HepG2 (cell line): ENCODE measurements around the gene NRL. TPM values are rescaled to one million over a fixed set of nuclear protein-coding genes. Genes with fewer than 3 reads are reported as not detected.

ENCODE experiments used
- EHMT2 ChIP-seq: fragments of 200-600 bp; sonication (generic); IDR thresholded peaks from 2 replicates; pipeline ENCODE4 v1.7.0; 2017; ENCODE audit warnings: antibody characterized with exemption, low read depth, low read length, borderline replicate concordance
- EP300 ChIP-seq, 3 experiments: sonication (generic) in 1 of 3; formaldehyde crosslinking in 1 of 3; IDR thresholded peaks; 2 replicates each; pipeline versions ENCODE4 v1.5.1 to v1.6.1; 2011 to 2020; ENCODE audit warnings: low read depth in 2 of 3, low read length in 2 of 3, borderline replicate concordance in 1 of 3, improper control_type of control experiment in 1 of 3, mild to moderate bottlenecking in 1 of 3, missing genetic modification reagents in 1 of 3, moderate library complexity in 1 of 3
- MBNL3 ChIP-seq: fragments of 250-450 bp; sonication (Bioruptor Pico); conservative IDR thresholded peaks from 2 replicates; pipeline ENCODE4 v1.8.0; 2022; ENCODE audit warnings: mild to moderate bottlenecking, inconsistent platforms
- NR2C2 ChIP-seq: sonication (generic); formaldehyde crosslinking; IDR thresholded peaks from 2 replicates; pipeline ENCODE4 v1.4.0; 2020; ENCODE audit warnings: missing genetic modification reagents, mild to moderate bottlenecking, moderate library complexity, borderline replicate concordance
- NR2F6 ChIP-seq, 2 experiments: IDR thresholded peaks; 2 replicates each; pipeline ENCODE4 v1.6.1; 2016; ENCODE audit warnings: antibody characterized with exemption in 1 of 2, mild to moderate bottlenecking in 1 of 2
- POLR2AphosphoS2 ChIP-seq: IDR thresholded peaks from 2 replicates; pipeline ENCODE4 v1.6.1; 2011; ENCODE audit warnings: low read depth, low read length, improper control_type of control experiment
- ZBTB20 ChIP-seq: sonication (generic); formaldehyde crosslinking; IDR thresholded peaks from 2 replicates; pipeline ENCODE4 v1.8.1; 2023; ENCODE audit warnings: missing genetic modification reagents, low read depth, mild to moderate bottlenecking, borderline replicate concordance
- ZBTB46 ChIP-seq: sonication (generic); formaldehyde crosslinking; IDR thresholded peaks from 2 replicates; pipeline ENCODE4 v1.4.0; 2020; ENCODE audit warnings: mild to moderate bottlenecking, missing genetic modification reagents, borderline replicate concordance
- ZNF510 ChIP-seq: sonication (generic); formaldehyde crosslinking; IDR thresholded peaks from 2 replicates; pipeline ENCODE4 v1.4.0; 2020; ENCODE audit warnings: low read depth, mild to moderate bottlenecking, missing genetic modification reagents
- ZNF557 ChIP-seq: sonication (generic); formaldehyde crosslinking; IDR thresholded peaks from 2 replicates; pipeline ENCODE4 v1.4.0; 2020; ENCODE audit warnings: missing genetic modification reagents
- ZNF768 ChIP-seq: sonication (generic); formaldehyde crosslinking; IDR thresholded peaks from 2 replicates; pipeline ENCODE4 v1.4.0; 2020; ENCODE audit warnings: missing genetic modification reagents
- ZSCAN29 ChIP-seq: sonication (generic); formaldehyde crosslinking; conservative IDR thresholded peaks from 2 replicates; pipeline ENCODE4 v1.4.0; 2020; ENCODE audit warnings: mild to moderate bottlenecking, missing genetic modification reagents
- polyA plus RNA-seq, 8 experiments: library from polyadenylated mRNA; depleted of rRNA in 3 of 8; stranded (reverse) in 7 of 8; unstranded in 1 of 8; fragments of >200 nt; fragmentation: Illumina TruSeq in 4 of 8; extraction: Trizol in 4 of 8; gene quantifications; 2 replicates each; pipeline versions ENCODE4 v1.2.1 to v1.2.3, GENCODE V29; 2011 to 2016; ENCODE audit warnings: low read depth in 4 of 8, missing spikeins in 1 of 8, mixed read lengths in 1 of 8; ENCODE audit not compliant: insufficient read depth in 1 of 8
- total RNA-seq, 5 experiments: library from RNA; depleted of rRNA; stranded (reverse); fragments of >200 nt; fragmentation: Illumina TruSeq; extraction: Trizol; gene quantifications; 2 replicates each; pipeline ENCODE4 v1.2.3, GENCODE V29; 2016; ENCODE audit warnings: low read depth in 1 of 5
- TF ChIP-seq, protein P1 (sequence below): sonication (generic); formaldehyde crosslinking; IDR thresholded peaks from 2 replicates; pipeline ENCODE4 v1.5.0; 2020; ENCODE audit warnings: mild to moderate bottlenecking, missing genetic modification reagents, moderate library complexity
- TF ChIP-seq, protein P2 (sequence below): sonication (generic); formaldehyde crosslinking; conservative IDR thresholded peaks from 2 replicates; pipeline ENCODE4 v1.4.0; 2020; ENCODE audit warnings: mild to moderate bottlenecking, missing genetic modification reagents, moderate library complexity
- TF ChIP-seq, protein P3 (sequence below): sonication (generic); formaldehyde crosslinking; IDR thresholded peaks from 2 replicates; pipeline ENCODE4 v1.4.0; 2020; ENCODE audit warnings: missing genetic modification reagents, mild to moderate bottlenecking, borderline replicate concordance

Gene NRL
- total and polyA plus RNA-seq, 2 of the 13 experiments (the other 11 are each of a cell fraction or from before 2014, with no cell fraction given), result 2.5 to 4.7 TPM

- TF ChIP-seq ZNF510, result no peak
- no peak; the same call in 1 of the 2 replicates for TF ChIP-seq EHMT2
- TF ChIP-seq, protein P1, sequence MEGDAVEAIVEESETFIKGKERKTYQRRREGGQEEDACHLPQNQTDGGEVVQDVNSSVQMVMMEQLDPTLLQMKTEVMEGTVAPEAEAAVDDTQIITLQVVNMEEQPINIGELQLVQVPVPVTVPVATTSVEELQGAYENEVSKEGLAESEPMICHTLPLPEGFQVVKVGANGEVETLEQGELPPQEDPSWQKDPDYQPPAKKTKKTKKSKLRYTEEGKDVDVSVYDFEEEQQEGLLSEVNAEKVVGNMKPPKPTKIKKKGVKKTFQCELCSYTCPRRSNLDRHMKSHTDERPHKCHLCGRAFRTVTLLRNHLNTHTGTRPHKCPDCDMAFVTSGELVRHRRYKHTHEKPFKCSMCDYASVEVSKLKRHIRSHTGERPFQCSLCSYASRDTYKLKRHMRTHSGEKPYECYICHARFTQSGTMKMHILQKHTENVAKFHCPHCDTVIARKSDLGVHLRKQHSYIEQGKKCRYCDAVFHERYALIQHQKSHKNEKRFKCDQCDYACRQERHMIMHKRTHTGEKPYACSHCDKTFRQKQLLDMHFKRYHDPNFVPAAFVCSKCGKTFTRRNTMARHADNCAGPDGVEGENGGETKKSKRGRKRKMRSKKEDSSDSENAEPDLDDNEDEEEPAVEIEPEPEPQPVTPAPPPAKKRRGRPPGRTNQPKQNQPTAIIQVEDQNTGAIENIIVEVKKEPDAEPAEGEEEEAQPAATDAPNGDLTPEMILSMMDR, result no peak
- TF ChIP-seq MBNL3 (CRISPR knock-in tag), result no peak
- peak in 1 of 2 experiments; percentile 20; a peak in 1 of 4 replicates for TF ChIP-seq EP300 (IDR thresholded peaks at IDR 0.05; ENCODE audit: low read depth in 2 of 2, low read length in 2 of 2)
- no peak for TF ChIP-seq EP300 (CRISPR knock-in tag; IDR thresholded peaks at IDR 0.05; ENCODE audit: borderline replicate concordance)
- TF ChIP-seq ZBTB20 (CRISPR knock-in tag), result no peak; the same call in 1 of the 2 replicates
- 0 out of 2 replicates have a peak, but pooled peaks have one; percentile 10 for TF ChIP-seq ZSCAN29
- 0 out of 2 replicates have a peak, but pooled peaks have one; percentile 78 for TF ChIP-seq ZBTB46
- TF ChIP-seq NR2C2 (CRISPR knock-in tag), result peak; percentile 91
- TF ChIP-seq ZNF557 (CRISPR knock-in tag), result no peak
- TF ChIP-seq POLR2AphosphoS2, result no peak
- TF ChIP-seq, protein P2, sequence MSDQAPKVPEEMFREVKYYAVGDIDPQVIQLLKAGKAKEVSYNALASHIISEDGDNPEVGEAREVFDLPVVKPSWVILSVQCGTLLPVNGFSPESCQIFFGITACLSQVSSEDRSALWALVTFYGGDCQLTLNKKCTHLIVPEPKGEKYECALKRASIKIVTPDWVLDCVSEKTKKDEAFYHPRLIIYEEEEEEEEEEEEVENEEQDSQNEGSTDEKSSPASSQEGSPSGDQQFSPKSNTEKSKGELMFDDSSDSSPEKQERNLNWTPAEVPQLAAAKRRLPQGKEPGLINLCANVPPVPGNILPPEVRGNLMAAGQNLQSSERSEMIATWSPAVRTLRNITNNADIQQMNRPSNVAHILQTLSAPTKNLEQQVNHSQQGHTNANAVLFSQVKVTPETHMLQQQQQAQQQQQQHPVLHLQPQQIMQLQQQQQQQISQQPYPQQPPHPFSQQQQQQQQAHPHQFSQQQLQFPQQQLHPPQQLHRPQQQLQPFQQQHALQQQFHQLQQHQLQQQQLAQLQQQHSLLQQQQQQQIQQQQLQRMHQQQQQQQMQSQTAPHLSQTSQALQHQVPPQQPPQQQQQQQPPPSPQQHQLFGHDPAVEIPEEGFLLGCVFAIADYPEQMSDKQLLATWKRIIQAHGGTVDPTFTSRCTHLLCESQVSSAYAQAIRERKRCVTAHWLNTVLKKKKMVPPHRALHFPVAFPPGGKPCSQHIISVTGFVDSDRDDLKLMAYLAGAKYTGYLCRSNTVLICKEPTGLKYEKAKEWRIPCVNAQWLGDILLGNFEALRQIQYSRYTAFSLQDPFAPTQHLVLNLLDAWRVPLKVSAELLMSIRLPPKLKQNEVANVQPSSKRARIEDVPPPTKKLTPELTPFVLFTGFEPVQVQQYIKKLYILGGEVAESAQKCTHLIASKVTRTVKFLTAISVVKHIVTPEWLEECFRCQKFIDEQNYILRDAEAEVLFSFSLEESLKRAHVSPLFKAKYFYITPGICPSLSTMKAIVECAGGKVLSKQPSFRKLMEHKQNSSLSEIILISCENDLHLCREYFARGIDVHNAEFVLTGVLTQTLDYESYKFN (CRISPR knock-in tag), result peak; percentile 35
- TF ChIP-seq, protein P3, sequence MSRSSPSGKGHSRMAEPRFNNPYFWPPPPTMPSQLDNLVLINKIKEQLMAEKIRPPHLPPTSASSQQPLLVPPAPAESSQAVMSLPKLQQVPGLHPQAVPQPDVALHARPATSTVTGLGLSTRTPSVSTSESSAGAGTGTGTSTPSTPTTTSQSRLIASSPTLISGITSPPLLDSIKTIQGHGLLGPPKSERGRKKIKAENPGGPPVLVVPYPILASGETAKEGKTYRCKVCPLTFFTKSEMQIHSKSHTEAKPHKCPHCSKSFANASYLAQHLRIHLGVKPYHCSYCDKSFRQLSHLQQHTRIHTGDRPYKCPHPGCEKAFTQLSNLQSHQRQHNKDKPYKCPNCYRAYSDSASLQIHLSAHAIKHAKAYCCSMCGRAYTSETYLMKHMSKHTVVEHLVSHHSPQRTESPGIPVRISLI (CRISPR knock-in tag), result peak; percentile 88
- peak; percentile 86; the same call in 1 of the 2 replicates for TF ChIP-seq NR2F6 (IDR thresholded peaks at IDR 0.05)
- peak; percentile 77 for TF ChIP-seq NR2F6 (CRISPR knock-in tag; IDR thresholded peaks at IDR 0.05)
- peak; percentile 50; the same call in 1 of the 2 replicates for TF ChIP-seq ZNF768 (CRISPR knock-in tag)
Measured at GRCh38 chr14:24060984-24061913, 53.5 kb downstream of the NRL start (continued).
